HG03575 (cell line): Measurements from ENCODE around the gene CCDC97.

Experiments used
- ATAC-seq: cut with Tn5 transposase; IDR thresholded peaks from one replicate; pipeline ENCODE4 v1.9.1; 2021; ENCODE audit not compliant: unreplicated experiment, insufficient number of reproducible peaks, low FRiP score; ENCODE audit errors: extremely low read depth

Gene CCDC97

DNA sequence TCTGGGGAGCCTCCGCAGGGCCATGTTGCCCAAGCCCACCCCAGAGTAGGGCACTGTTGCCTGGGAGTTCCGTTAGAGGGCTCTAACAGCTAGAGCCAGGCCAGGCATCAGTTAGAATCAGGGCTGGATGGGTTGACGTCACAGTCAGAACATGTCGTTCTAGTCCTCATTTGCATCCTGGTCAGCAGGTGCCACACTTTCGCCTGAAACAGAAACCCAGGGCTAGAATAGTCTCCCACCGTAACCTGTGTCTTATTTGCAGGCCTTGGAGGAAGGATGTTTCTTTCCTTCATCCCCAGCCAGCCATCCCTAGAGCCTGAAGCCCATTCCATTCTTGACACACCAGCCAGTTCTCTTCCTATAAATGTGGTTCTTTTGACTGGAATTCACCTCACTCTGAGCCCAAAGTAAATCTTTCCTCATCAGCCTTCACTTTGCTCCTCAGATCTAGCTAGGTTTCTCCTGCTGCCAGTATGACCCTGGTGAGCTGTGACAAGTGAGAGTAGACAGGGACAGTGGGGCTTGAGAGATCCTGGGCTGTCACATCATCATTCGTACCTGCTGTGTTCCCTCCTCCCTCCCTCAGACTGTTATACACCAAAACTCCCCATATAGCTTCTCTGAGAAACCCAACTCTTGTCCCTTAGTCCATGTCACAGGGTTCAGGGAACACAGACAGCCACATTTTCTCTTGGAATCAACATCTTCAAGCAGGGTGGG is 12.2 kb upstream of the CCDC97 start:
- ATAC-seq, result peak; percentile 40

DNA sequence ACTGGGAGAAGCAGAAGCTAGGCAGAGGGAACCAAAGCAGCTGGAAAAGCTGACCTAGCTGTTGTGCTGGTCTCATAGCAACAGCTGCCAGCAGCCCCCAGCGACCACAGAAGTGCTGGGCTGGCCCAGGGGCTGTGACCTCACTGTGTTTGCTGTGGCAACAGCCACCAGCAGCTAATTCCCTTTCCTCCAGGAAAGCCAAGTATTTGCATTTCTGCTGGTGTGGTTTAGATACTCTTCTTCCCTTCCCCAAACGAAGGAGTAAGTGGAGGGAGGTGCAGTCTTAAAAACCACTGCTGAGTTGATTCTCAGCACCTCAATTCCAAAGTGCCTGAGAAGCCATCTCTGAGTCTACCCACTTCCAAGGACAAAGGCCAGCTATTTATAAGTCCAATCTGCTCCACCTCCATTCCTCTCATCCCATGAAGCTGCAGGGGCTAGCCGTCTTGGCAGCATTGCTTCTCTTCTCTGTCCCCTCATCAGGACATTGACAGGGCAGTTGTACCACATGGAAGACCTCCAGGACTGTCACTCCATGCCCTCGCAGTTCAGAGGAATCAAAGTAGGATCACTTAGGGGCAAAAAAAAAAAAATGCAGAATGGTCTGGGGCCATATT is 11.5 kb upstream of the CCDC97 start:
- ATAC-seq, result no peak

- ATAC-seq, result no peak
These were observed 10.8 kb upstream of the CCDC97 start for GRCh38 chr19:41299046-41299754.

- no peak for ATAC-seq
These were observed 10.2 kb upstream of the CCDC97 start for GRCh38 chr19:41299755-41300089.

DNA sequence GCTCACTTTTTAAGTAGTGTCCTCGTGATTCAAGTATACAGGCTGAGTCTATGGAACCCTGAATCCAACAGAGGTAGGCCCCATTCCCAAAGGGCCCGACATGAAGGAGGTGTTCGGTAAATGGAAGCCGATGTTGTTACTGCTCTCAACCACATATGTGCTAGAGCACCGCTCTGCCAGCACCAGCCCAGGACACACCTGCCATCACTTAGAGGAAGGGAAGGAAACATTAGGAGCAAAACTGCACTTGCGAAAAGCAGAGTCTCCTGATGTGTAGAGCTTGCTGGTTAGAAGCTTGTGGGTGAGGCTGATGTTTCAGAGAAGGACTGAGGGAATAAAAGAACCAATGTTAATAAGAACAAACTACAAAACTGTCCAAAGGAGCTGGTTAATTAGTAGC is 9.4 kb upstream of the CCDC97 start:
- ATAC-seq, result no peak

GRCh38 chr19:41302624-41303351 is 7.2 kb upstream of the CCDC97 start:
- no peak for ATAC-seq

- ATAC-seq, result no peak
These were observed 6.0 kb upstream of the CCDC97 start for GRCh38 chr19:41303954-41304353.

- no peak for ATAC-seq
These were observed 5.1 kb upstream of the CCDC97 start for GRCh38 chr19:41304706-41305483.

DNA sequence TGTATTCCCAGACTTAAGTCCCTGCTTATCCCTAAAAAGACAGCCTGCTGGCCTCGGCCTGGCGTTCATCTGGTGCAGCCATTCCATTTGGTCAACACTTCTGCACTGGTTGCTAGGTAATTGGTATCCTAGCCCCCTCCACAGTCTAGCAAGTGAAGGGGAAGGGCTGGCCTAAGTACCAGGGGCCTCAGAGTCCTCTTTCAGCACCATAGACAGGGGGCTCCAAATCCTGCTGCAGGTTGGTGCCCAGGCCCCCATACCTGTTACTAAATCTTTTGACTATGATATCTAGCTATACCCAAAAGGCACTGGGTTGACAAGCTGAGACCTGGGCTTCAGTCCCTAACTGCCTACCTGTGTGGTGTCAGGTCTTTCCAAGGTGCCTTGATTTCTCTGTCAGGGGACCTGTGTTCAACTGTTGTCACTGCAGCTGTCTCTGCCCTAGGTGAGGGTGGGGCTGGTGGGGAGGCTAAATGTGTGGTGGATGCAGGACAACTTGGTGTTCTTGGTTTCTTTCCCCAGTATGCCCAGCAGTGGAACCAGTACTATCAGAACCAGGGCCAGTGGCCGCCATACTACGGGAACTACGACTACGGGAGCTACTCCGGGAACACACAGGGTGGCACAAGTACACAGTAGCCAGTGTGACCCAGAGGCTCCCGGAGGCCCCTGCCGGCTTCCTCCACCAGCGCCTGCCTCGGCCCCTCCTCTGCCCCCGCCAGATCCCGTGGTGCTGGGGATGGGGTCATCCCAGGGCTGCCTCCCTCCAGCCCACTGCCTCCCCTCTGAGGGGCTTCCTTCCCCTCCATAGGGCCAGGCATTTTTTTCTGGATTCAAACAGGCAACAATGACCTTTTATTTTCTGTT is 3.8 kb upstream of the CCDC97 start:
- no peak for ATAC-seq

- ATAC-seq, result no peak
These were observed 2.7 kb upstream of the CCDC97 start for GRCh38 chr19:41307090-41307875.

DNA sequence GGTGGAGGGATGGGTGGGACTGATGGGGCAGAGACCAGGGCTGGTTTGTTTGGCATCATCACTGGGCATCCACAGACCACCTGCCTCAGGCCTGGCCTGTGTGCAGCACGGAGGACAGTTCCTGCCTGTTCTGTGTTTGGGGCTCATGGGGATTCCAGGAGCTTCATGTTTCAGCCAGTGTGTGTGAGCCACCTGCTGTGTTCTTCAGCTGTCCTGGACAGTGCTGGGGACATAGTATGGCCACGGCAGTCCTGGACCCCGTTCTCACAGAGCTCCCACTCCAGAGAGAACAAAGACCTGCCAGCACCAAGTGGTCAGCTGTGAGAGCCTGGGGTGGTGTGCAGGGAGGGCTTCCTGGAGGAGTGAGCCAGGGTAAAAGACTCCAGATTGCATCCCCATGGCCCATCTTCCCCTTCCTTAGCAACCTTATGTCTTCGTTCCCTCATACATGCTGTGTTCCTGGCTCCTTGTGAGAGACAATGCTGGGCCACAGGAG is 2.0 kb upstream of the CCDC97 start:
- ATAC-seq, result no peak

DNA sequence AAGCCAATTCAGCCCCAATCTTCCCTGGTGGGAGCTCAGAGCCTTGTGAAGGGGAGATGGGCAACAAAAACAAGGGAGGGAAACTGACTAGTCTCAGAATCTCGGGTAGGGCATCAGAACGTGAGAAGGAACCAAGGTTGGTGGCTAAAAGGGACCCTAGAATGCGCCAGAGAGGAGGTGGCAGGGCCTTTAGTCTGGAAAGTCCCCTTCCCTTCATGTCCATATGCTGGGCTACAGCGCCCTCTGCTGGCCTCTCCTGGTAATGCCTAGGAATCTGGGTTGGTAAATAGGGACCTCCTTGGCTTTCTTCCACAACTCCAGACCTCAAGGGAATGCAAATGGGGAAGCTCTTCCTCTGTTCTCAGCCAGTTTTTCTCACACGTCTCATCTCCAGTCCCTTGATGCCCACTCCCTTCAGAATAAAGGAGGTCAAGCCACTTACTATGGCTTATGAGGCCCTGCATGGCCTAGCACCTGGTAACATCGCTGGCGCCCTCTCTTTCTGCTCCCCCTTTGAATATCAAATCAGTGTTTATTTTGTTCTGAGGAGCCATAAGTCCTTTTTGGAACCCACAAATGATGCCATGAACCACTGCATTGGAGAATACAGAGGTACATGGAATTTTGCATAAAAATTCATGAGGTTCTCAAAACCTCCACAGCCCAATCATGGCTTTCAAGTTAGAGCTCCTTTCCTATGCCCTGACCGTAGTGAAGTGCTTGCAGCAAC is 1.4 kb upstream of the CCDC97 start:
- no peak for ATAC-seq

- no peak for ATAC-seq
These were observed 566 bp upstream of the CCDC97 start for GRCh38 chr19:41309180-41310032.

DNA sequence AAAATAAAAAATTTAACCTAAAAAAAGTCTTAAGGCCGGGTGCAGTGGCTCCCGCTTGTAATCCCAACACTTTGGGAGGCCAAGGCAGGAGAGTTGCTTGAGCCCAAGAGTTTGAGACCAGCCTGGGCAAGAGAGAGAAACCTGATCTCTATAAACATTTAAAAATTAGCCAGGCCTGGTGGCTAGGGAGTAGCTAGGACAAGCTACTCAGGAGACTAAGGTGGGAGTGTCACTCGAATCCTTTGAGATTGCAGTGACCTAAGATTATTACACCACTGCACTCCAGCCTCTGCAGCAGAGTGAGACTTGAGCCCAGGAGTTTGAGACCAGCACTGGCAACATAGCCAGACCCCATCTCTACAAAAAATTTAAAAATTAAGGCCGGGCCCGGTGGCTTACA is 1.1 kb downstream of the CCDC97 start:
- no peak for ATAC-seq

GRCh38 chr19:41311613-41312012 is 1.6 kb downstream of the CCDC97 start:
- no peak for ATAC-seq
